H1 (cell line): ENCODE data around the gene HSD17B8. TPM values are rescaled to one million over a fixed set of nuclear protein-coding genes. Genes with fewer than 3 reads are reported as not detected.

Source experiments
- CTCF ChIA-PET: fragments of 300-600 bp; sonication (Branson Sonifier 250); formaldehyde crosslinking; loops from one replicate; lab custom pipeline; 2021; ENCODE audit not compliant: partially characterized antibody; lab: Charles Lee
- POLR2A ChIA-PET: fragments of 300-600 bp; sonication (Branson Sonifier 250); formaldehyde crosslinking; loops from one replicate; lab custom pipeline; 2021; ENCODE audit warnings: inconsistent platforms; ENCODE audit not compliant: partially characterized antibody; lab: Charles Lee
- DNase-seq, 2 experiments: peaks; one replicate each; pipeline versions ENCODE4 v3.0.0 to v3.0.0-alpha.2; 2010 to 2022; ENCODE audit warnings: low spot score in 2 of 2, low read depth in 1 of 2, mixed read lengths in 1 of 2
- FAIRE-seq: peaks from 2 replicates; lab custom pipeline; 2011; peaks lifted over from hg19 to GRCh38; lab: Jason Lieb, UNC
- H2AFZ ChIP-seq: 2 replicates; pipeline ENCODE4 v1.8.1; 2012; ENCODE audit warnings: low read length, inconsistent platforms
- H2AK5ac ChIP-seq: 2 replicates; pipeline ENCODE4 v1.6.1; 2013; ENCODE audit warnings: low read depth, low read length
- H2BK120ac ChIP-seq: replicated peaks from 2 replicates; pipeline ENCODE3; 2013; ENCODE audit warnings: low read depth, low read length, inconsistent platforms
- H2BK12ac ChIP-seq: 2 replicates; pipeline ENCODE4 v1.6.1; 2013; ENCODE audit warnings: low read depth, low read length
- H2BK15ac ChIP-seq: 2 replicates; pipeline ENCODE4 v1.6.1; 2013; ENCODE audit warnings: low read length
- H2BK20ac ChIP-seq: 2 replicates; pipeline ENCODE4 v1.6.1; 2013; ENCODE audit warnings: low read length
- H2BK5ac ChIP-seq: 2 replicates; pipeline ENCODE4 v1.6.1; 2013; ENCODE audit warnings: low read depth, low read length
- H3K14ac ChIP-seq: 2 replicates; pipeline ENCODE4 v1.6.1; 2013; ENCODE audit warnings: inconsistent platforms; ENCODE audit not compliant: insufficient read length
- H3K18ac ChIP-seq: 2 replicates; pipeline ENCODE4 v1.6.1; 2013; ENCODE audit warnings: low read length; ENCODE audit errors: extremely low read depth
- H3K23ac ChIP-seq: 2 replicates; pipeline ENCODE4 v1.6.1; 2013; ENCODE audit warnings: inconsistent platforms; ENCODE audit not compliant: insufficient read length
- H3K23me2 ChIP-seq: 2 replicates; pipeline ENCODE4 v1.6.1; 2013; ENCODE audit warnings: low read depth, low read length
- H3K27ac ChIP-seq: 2 replicates; pipeline ENCODE4 v1.6.1; 2011; ENCODE audit warnings: low read depth, low read length, inconsistent platforms
- H3K27me3 ChIP-seq, 4 experiments: replicated peaks in 1 of 4; 1 replicate in 1 of 4; 2 replicates in 3 of 4; pipeline versions ENCODE4 v1.6.1 to v1.8.1; 2011 to 2013; ENCODE audit warnings: low read length in 3 of 4, mild to moderate bottlenecking in 3 of 4, inconsistent platforms in 2 of 4, mixed read lengths in 2 of 4, moderate library complexity in 1 of 4; ENCODE audit not compliant: control insufficient read depth in 3 of 4, insufficient read depth in 3 of 4; ENCODE audit errors: extremely low read depth in 1 of 4
- H3K36me3 ChIP-seq, 4 experiments: 2 replicates each; pipeline versions ENCODE4 v1.6.1 to v1.8.1; 2011 to 2013; ENCODE audit warnings: mild to moderate bottlenecking in 4 of 4, low read length in 3 of 4, moderate library complexity in 2 of 4, control low read depth in 1 of 4, inconsistent platforms in 1 of 4; ENCODE audit not compliant: insufficient read depth in 4 of 4, control insufficient read depth in 2 of 4
- H3K4ac ChIP-seq: replicated peaks from 2 replicates; pipeline ENCODE3; 2013; ENCODE audit warnings: low read length, low read depth, mixed read lengths, inconsistent platforms; ENCODE audit not compliant: insufficient read length
- H3K4me1 ChIP-seq, 4 experiments: replicated peaks in 1 of 4; 1 replicate in 1 of 4; 2 replicates in 3 of 4; pipeline versions ENCODE4 v1.6.1 to v1.8.1; 2011 to 2013; ENCODE audit warnings: low read length in 3 of 4, inconsistent platforms in 2 of 4, mixed read lengths in 1 of 4; ENCODE audit not compliant: insufficient read depth in 4 of 4, control insufficient read depth in 3 of 4
- H3K4me2 ChIP-seq, 2 experiments: 2 replicates each; pipeline versions ENCODE4 v1.6.1 to v1.8.1; 2011 to 2013; ENCODE audit warnings: low read depth in 2 of 2, low read length in 2 of 2, control low read depth in 1 of 2, inconsistent platforms in 1 of 2, mild to moderate bottlenecking in 1 of 2; ENCODE audit not compliant: insufficient read depth in 1 of 2
- H3K4me3 ChIP-seq, 4 experiments: fragments of 200-600, 300-600 bp in 1 of 4; sonication (generic), shearing (Covaris generic), sonication (Bioruptor Twin) in 1 of 4; 2 replicates each; pipeline versions ENCODE4 v1.5.1 to v1.8.1; 2011 to 2016; ENCODE audit warnings: low read length in 4 of 4, low read depth in 3 of 4, control low read depth in 2 of 4, inconsistent platforms in 2 of 4, mild to moderate bottlenecking in 2 of 4, mixed read lengths in 1 of 4, moderate library complexity in 1 of 4; ENCODE audit not compliant: insufficient read depth in 2 of 4; ENCODE audit errors: extremely low read depth in 1 of 4
- H3K56ac ChIP-seq: replicated peaks from 2 replicates; pipeline ENCODE3; 2013; ENCODE audit warnings: low read depth, mild to moderate bottlenecking, mixed read lengths, low read length, inconsistent platforms; ENCODE audit not compliant: insufficient read length
- H3K79me1 ChIP-seq: 2 replicates; pipeline ENCODE4 v1.6.1; 2013; ENCODE audit warnings: low read depth, low read length, control low read depth
- H3K79me2 ChIP-seq, 2 experiments: 2 replicates each; pipeline versions ENCODE4 v1.6.1 to v1.8.1; 2012 to 2013; ENCODE audit warnings: low read length in 2 of 2, mild to moderate bottlenecking in 2 of 2, inconsistent platforms in 1 of 2; ENCODE audit not compliant: insufficient read depth in 2 of 2, control insufficient read depth in 1 of 2
- H3K9ac ChIP-seq, 4 experiments: replicated peaks in 1 of 4; 1 replicate in 1 of 4; 2 replicates in 3 of 4; pipeline versions ENCODE4 v1.6.1 to v1.8.1; 2011 to 2013; ENCODE audit warnings: low read depth in 3 of 4, low read length in 3 of 4, control low read depth in 2 of 4, mild to moderate bottlenecking in 2 of 4, moderate library complexity in 2 of 4, inconsistent platforms in 1 of 4; ENCODE audit errors: extremely low read depth in 1 of 4
- H3K9me3 ChIP-seq, 2 experiments: 2 replicates each; pipeline versions ENCODE4 v1.6.1 to v1.8.1; 2012 to 2013; ENCODE audit warnings: mild to moderate bottlenecking in 2 of 2, moderate library complexity in 2 of 2, control low read depth in 1 of 2, inconsistent platforms in 1 of 2, low read depth in 1 of 2, low read length in 1 of 2, mixed read lengths in 1 of 2; ENCODE audit not compliant: insufficient read depth in 2 of 2
- H4K20me1 ChIP-seq, 2 experiments: replicated peaks in 1 of 2; 2 replicates each; pipeline versions ENCODE3 to v1.8.1; 2011 to 2013; ENCODE audit warnings: inconsistent platforms in 2 of 2, low read length in 2 of 2, mild to moderate bottlenecking in 1 of 2; ENCODE audit not compliant: insufficient read depth in 2 of 2, control insufficient read depth in 1 of 2
- H4K5ac ChIP-seq: 2 replicates; pipeline ENCODE4 v1.6.1; 2013; ENCODE audit warnings: low read length, low read depth, mixed read lengths, inconsistent platforms; ENCODE audit not compliant: insufficient read length
- H4K8ac ChIP-seq: 2 replicates; pipeline ENCODE4 v1.8.0; 2013; ENCODE audit warnings: mild to moderate bottlenecking, moderate library complexity, low read length, inconsistent platforms; ENCODE audit not compliant: insufficient read depth; ENCODE audit errors: extremely low read depth
- H4K91ac ChIP-seq: replicated peaks from 2 replicates; pipeline ENCODE3; 2013; ENCODE audit warnings: low read length, mixed read lengths, inconsistent platforms; ENCODE audit not compliant: insufficient read length
- BACH1 ChIP-seq: IDR thresholded peaks from 2 replicates; pipeline ENCODE4 v1.6.1; 2012; ENCODE audit warnings: low read length, improper control_type of control experiment
- EZH2 ChIP-seq: fragments of 200-600 bp; sonication (generic); IDR thresholded peaks from 2 replicates; pipeline ENCODE4 v1.7.1; 2012; ENCODE audit warnings: low read depth, mild to moderate bottlenecking, moderate library complexity, low read length, inconsistent platforms; ENCODE audit not compliant: severe bottlenecking
- FOSL1 ChIP-seq: IDR thresholded peaks from 2 replicates; pipeline ENCODE4 v1.6.1; 2011; ENCODE audit warnings: mild to moderate bottlenecking, low read depth, low read length, moderate library complexity; ENCODE audit not compliant: insufficient read depth
- GABPA ChIP-seq: IDR thresholded peaks from 2 replicates; pipeline ENCODE4 v1.6.1; 2011; ENCODE audit warnings: mild to moderate bottlenecking, low read length, moderate library complexity, borderline replicate concordance; ENCODE audit not compliant: insufficient read depth
- GTF2F1 ChIP-seq: IDR thresholded peaks from 2 replicates; pipeline ENCODE4 v1.6.1; 2012; ENCODE audit warnings: low read depth, low read length, improper control_type of control experiment, borderline replicate concordance
- KDM1A ChIP-seq: fragments of 200-600, 300-600 bp; sonication (generic); IDR thresholded peaks from 2 replicates; pipeline ENCODE4 v1.7.1; 2016; ENCODE audit warnings: mild to moderate bottlenecking, low read length, borderline replicate concordance
- KDM4A ChIP-seq: IDR thresholded peaks from one replicate; pipeline ENCODE4 v1.7.1; 2012; ENCODE audit warnings: low read depth, mild to moderate bottlenecking, moderate library complexity, low read length, inconsistent platforms; ENCODE audit not compliant: severe bottlenecking
- KDM5A ChIP-seq: fragments of 200-600 bp; IDR thresholded peaks from 2 replicates; pipeline ENCODE4 v1.7.1; 2012; ENCODE audit warnings: mild to moderate bottlenecking, low read length, inconsistent platforms, mixed read lengths
- NRF1 ChIP-seq: IDR thresholded peaks from 2 replicates; pipeline ENCODE4 v1.6.1; 2011; ENCODE audit warnings: mild to moderate bottlenecking, low read depth, low read length, improper control_type of control experiment
- POLR2A ChIP-seq, 2 experiments: IDR thresholded peaks; 1 replicate in 1 of 2; 2 replicates in 1 of 2; pipeline ENCODE4 v1.6.1; 2011; ENCODE audit warnings: low read depth in 2 of 2, low read length in 2 of 2, mild to moderate bottlenecking in 2 of 2; ENCODE audit errors: control extremely low read depth in 1 of 2
- POU5F1 ChIP-seq: IDR thresholded peaks from 2 replicates; pipeline ENCODE4 v1.6.1; 2011; ENCODE audit warnings: low read depth, mild to moderate bottlenecking, low read length, moderate library complexity
- SAP30 ChIP-seq: fragments of 300-600 bp; sonication (generic); IDR thresholded peaks from 2 replicates; pipeline ENCODE4 v1.7.1; 2012; ENCODE audit warnings: low read length, moderate library complexity, mild to moderate bottlenecking, inconsistent platforms; ENCODE audit not compliant: insufficient read depth, insufficient replicate concordance
- SUZ12 ChIP-seq: fragments of 200-600 bp; sonication (generic); IDR thresholded peaks from 2 replicates; pipeline ENCODE4 v1.6.1; 2012; ENCODE audit warnings: mild to moderate bottlenecking, inconsistent platforms, low read length, moderate library complexity, mixed read lengths
- YY1 ChIP-seq: IDR thresholded peaks from 2 replicates; pipeline ENCODE4 v1.6.1; 2011; ENCODE audit warnings: low read depth, mild to moderate bottlenecking, low read length
- WGBS, 2 experiments: shearing (Covaris generic) in 1 of 2; methylation state at CpG; one replicate each; pipeline versions ENCODE4 v1.1.6 to v1.1.7; 2013 to 2015; ENCODE audit warnings: low lambda C conversion rate in 2 of 2, mixed read lengths in 2 of 2, inconsistent platforms in 1 of 2, low coverage in 1 of 2, missing lambda C conversion rate in 1 of 2; ENCODE audit not compliant: insufficient replicate concordance in 2 of 2, insufficient coverage in 1 of 2, insufficient read length in 1 of 2; ENCODE audit errors: extremely low coverage in 1 of 2, missing lambda C conversion rate in 1 of 2; 5-methylcytosine and 5-hydroxymethylcytosine counted together
- polyA plus RNA-seq, 7 experiments: library from polyadenylated mRNA; depleted of rRNA in 3 of 7; stranded (reverse) in 5 of 7; unstranded in 2 of 7; fragments of >200 nt in 5 of 7; fragments of 200-250 nt in 2 of 7; gene quantifications; 1 replicate in 5 of 7; 2 replicates in 1 of 7; 4 replicates in 1 of 7; pipeline versions ENCODE4 v1.2.1 to v1.2.3, GENCODE V29; 2011 to 2013; ENCODE audit warnings: missing spikeins in 2 of 7, mixed read lengths in 2 of 7
- total RNA-seq: library from RNA; stranded (reverse); fragmentation: NEBNext Ultra II Directional; extraction: Animal tissue kit (Norgen Biotek cat#: 25700); gene quantifications from 2 replicates; pipeline ENCODE4 v1.2.1, GENCODE V29; 2021

Gene HSD17B8
- total and polyA plus RNA-seq, 2 of the 8 experiments (the other 6 are each of a cell fraction or from before 2014, with no cell fraction given) = 3.3 to 17.1 TPM

DNA sequence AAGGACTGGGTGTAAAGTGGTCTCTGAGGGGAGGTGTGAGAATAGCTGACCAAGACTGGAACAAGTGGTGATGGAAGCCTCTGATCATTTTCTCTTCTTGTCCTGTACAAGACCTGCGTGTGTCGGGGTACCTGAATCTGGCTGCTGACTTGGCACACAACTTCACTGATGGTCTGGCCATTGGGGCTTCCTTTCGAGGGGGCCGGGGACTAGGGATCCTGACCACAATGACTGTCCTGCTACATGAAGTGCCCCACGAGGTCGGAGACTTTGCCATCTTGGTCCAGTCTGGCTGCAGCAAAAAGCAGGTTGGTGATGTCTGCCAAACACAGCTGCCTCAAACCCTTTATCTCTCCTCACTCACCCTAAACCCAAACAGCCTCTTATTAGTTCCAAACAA, 1.7 kb upstream of the HSD17B8 start:
- no peak overlapping the region for H4K8ac ChIP-seq
- no peak overlapping the region for H2BK120ac ChIP-seq
- no peak overlapping the region for H3K23ac ChIP-seq
- H3K23me2 ChIP-seq = peaks cover 26% of the 10 kb centered on the region
- H3K27ac ChIP-seq = no peak overlapping the region
- no peaks in the 10 kb centered on the region for H3K9me3 ChIP-seq
- H3K9ac ChIP-seq = no peak overlapping the region
- H4K5ac ChIP-seq = no peak overlapping the region
- no peak overlapping the region for H2BK15ac ChIP-seq
- peaks cover 16% of the 10 kb centered on the region for H3K79me1 ChIP-seq
- no peak overlapping the region for H2AFZ ChIP-seq
- H3K4me1 ChIP-seq = peaks cover 6 to 42% (median 12%) of the 10 kb centered on the region in 4 experiments
- H3K4me3 ChIP-seq = no peak overlapping the region
- H4K20me1 ChIP-seq = peaks cover 5 to 18% of the 10 kb centered on the region in 2 experiments
- H2AK5ac ChIP-seq = no peak overlapping the region
- H2BK12ac ChIP-seq = no peak overlapping the region
- no peak overlapping the region for H2BK20ac ChIP-seq
- POLR2A ChIA-PET = interaction anchor here (1.2 to 1.8 kb wide), 3 partner anchors 9 to 69 kb away, joined by 3 to 4 read pairs (median 4); partner anchors contain the start of genes RPS18 and VPS52
- CTCF ChIA-PET = interaction anchor here (0.6 to 1.5 kb wide), 5 partner anchors 8 to 203 kb away, joined by 3 to 6 read pairs (median 3); no protein-coding TSS in a partner anchor
- no peak overlapping the region for H3K56ac ChIP-seq
- peaks cover 7 to 23% (median 14%) of the 10 kb centered on the region in 4 experiments for H3K36me3 ChIP-seq
- no peak overlapping the region for H3K14ac ChIP-seq
- DNase-seq (no peak), FAIRE-seq (no peak)
- peaks cover 3 to 22% of the 10 kb centered on the region in 2 experiments; a peak in 3 of 4 replicates for H3K79me2 ChIP-seq
- H3K4ac ChIP-seq = no peak overlapping the region
- no peak overlapping the region for H2BK5ac ChIP-seq
- no peak overlapping the region for H4K91ac ChIP-seq
- no peak overlapping the region; a peak in 1 of 4 replicates for H3K4me2 ChIP-seq
- no peak overlapping the region for H3K18ac ChIP-seq
- H3K27me3 ChIP-seq = peaks cover 9 to 28% (median 24%) of the 10 kb centered on the region in 4 experiments; a peak in 6 of 7 replicates
- 97% methylated on average over 6 of the region's 6 CpGs; no CpG with 5 or more reads in 1 of the 2 experiments for WGBS, 2 experiments
- TF ChIP-seq SAP30 = no peak
- no peak for TF ChIP-seq GABPA
- TF ChIP-seq KDM4A = no peak
- no peak for TF ChIP-seq FOSL1
- no peak for TF ChIP-seq KDM5A
- TF ChIP-seq KDM1A = no peak
- no peak for TF ChIP-seq BACH1
- TF ChIP-seq POLR2A (IDR thresholded peaks at IDR 0.05; ENCODE audit: control extremely low read depth in 1 of 2, low read depth in 2 of 2, low read length in 2 of 2) = no peak
- no peak for TF ChIP-seq NRF1
- no peak for TF ChIP-seq EZH2
- no peak for TF ChIP-seq YY1
- TF ChIP-seq GTF2F1 = no peak
- TF ChIP-seq SUZ12 = no peak
- no peak for TF ChIP-seq POU5F1
